GM12878 (cell line): ENCODE results near the gene NELL1.

Source experiments
- BCL11A ChIP-seq: IDR thresholded peaks from 2 replicates; pipeline ENCODE4 v1.6.1; 2011; ENCODE audit warnings: low read depth, low read length
- BCLAF1 ChIP-seq: fragments of 450-650 bp; IDR thresholded peaks from 2 replicates; pipeline ENCODE4 v1.6.1; 2017; ENCODE audit warnings: antibody characterized with exemption, mild to moderate bottlenecking, moderate library complexity
- CTCF ChIP-seq, 3 experiments: IDR thresholded peaks in 2 of 3; conservative IDR thresholded peaks in 1 of 3; 2 replicates each; pipeline ENCODE4 v1.5.1; 2011; ENCODE audit warnings: low read depth in 3 of 3, low read length in 3 of 3, mild to moderate bottlenecking in 3 of 3, control low read depth in 2 of 3, moderate library complexity in 2 of 3, inconsistent platforms in 1 of 3, mixed read lengths in 1 of 3; ENCODE audit not compliant: control insufficient read depth in 2 of 3, insufficient read depth in 1 of 3; ENCODE audit errors: extremely low read depth in 1 of 3
- EZH2 ChIP-seq: IDR thresholded peaks from 2 replicates; pipeline ENCODE4 v1.6.1; 2012; ENCODE audit warnings: low read depth, mild to moderate bottlenecking, control low read depth, inconsistent platforms, low read length, borderline replicate concordance; ENCODE audit not compliant: control insufficient read depth
- FOXM1 ChIP-seq: IDR thresholded peaks from 2 replicates; pipeline ENCODE4 v1.6.1; 2012; ENCODE audit warnings: low read depth, mild to moderate bottlenecking, inconsistent platforms, low read length, moderate library complexity
- JUNB ChIP-seq: IDR thresholded peaks from 2 replicates; pipeline ENCODE4 v1.6.1; 2016; ENCODE audit warnings: antibody characterized with exemption, mild to moderate bottlenecking
- POLR2A ChIP-seq: IDR thresholded peaks from 2 replicates; pipeline ENCODE4 v1.6.1; 2011; ENCODE audit warnings: low read depth, mild to moderate bottlenecking, low read length
- RFX5 ChIP-seq: IDR thresholded peaks from 2 replicates; pipeline ENCODE4 v1.6.1; 2011; ENCODE audit warnings: low read depth, low read length, improper control_type of control experiment
- SP1 ChIP-seq: IDR thresholded peaks from one replicate; pipeline ENCODE4 v1.6.1; 2011; ENCODE audit warnings: low read depth, low read length
- STAT1 ChIP-seq: fragments of 450-650 bp; conservative IDR thresholded peaks from 2 replicates; pipeline ENCODE4 v1.6.1; 2014; ENCODE audit warnings: antibody characterized with exemption, mild to moderate bottlenecking
- USF2 ChIP-seq: IDR thresholded peaks from 2 replicates; pipeline ENCODE4 v1.6.1; 2011; ENCODE audit warnings: low read depth, low read length, improper control_type of control experiment, borderline replicate concordance
- TF ChIP-seq, protein P1 (sequence below): IDR thresholded peaks from 2 replicates; pipeline ENCODE4 v1.6.1; 2012; ENCODE audit warnings: low read length, inconsistent platforms
- TF ChIP-seq, protein P2 (sequence below): fragments of 450-650 bp; IDR thresholded peaks from 2 replicates; pipeline ENCODE4 v1.6.1; 2017; ENCODE audit warnings: mild to moderate bottlenecking

GRCh38 chr11:21364866-21365624 is 695.7 kb downstream of the NELL1 start:
- TF ChIP-seq RFX5 (no peak), CTCF (IDR thresholded peaks at IDR 0.05 in 2 of 3, conservative IDR thresholded peaks at IDR 0.05 in 1 of 3; ENCODE audit: control insufficient read depth in 2 of 3, extremely low read depth in 1 of 3, insufficient read depth in 1 of 3, low read depth in 3 of 3, low read length in 3 of 3) (no peak), BCL11A (no peak), POLR2A (no peak), BCLAF1 (no peak), FOXM1 (no peak), STAT1 (no peak), SP1 (no peak), USF2 (no peak), EZH2 (no peak), JUNB (no peak)
- TF ChIP-seq, protein P1, sequence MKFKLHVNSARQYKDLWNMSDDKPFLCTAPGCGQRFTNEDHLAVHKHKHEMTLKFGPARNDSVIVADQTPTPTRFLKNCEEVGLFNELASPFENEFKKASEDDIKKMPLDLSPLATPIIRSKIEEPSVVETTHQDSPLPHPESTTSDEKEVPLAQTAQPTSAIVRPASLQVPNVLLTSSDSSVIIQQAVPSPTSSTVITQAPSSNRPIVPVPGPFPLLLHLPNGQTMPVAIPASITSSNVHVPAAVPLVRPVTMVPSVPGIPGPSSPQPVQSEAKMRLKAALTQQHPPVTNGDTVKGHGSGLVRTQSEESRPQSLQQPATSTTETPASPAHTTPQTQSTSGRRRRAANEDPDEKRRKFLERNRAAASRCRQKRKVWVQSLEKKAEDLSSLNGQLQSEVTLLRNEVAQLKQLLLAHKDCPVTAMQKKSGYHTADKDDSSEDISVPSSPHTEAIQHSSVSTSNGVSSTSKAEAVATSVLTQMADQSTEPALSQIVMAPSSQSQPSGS = no peak
- TF ChIP-seq, protein P2, sequence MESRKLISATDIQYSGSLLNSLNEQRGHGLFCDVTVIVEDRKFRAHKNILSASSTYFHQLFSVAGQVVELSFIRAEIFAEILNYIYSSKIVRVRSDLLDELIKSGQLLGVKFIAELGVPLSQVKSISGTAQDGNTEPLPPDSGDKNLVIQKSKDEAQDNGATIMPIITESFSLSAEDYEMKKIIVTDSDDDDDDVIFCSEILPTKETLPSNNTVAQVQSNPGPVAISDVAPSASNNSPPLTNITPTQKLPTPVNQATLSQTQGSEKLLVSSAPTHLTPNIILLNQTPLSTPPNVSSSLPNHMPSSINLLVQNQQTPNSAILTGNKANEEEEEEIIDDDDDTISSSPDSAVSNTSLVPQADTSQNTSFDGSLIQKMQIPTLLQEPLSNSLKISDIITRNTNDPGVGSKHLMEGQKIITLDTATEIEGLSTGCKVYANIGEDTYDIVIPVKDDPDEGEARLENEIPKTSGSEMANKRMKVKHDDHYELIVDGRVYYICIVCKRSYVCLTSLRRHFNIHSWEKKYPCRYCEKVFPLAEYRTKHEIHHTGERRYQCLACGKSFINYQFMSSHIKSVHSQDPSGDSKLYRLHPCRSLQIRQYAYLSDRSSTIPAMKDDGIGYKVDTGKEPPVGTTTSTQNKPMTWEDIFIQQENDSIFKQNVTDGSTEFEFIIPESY = no peak
